Esophagus squamous epithelium (tissue), 5 donors: ENCODE data around the gene OR52W1. TPM values are rescaled to one million over a fixed set of nuclear protein-coding genes. Genes with fewer than 3 reads are reported as not detected.

Experiments used
- DNase-seq: peaks from one replicate; lab custom pipeline; 2025; lab: John Stamatoyannopoulos, UW
- H3K27ac ChIP-seq, 4 donors: fragments of 200-600 bp; sonication (generic); one replicate each; pipeline ENCODE4 v1.5.1; 2016 to 2019; ENCODE audit warnings: mild to moderate bottlenecking in 1 of 4
- H3K27me3 ChIP-seq, 4 donors: fragments of 200-600 bp; sonication (generic); 1 replicate in 3 of 4; 2 replicates in 1 of 4; pipeline versions ENCODE4 v1.5.1 to v1.6.0; 2017 to 2021; ENCODE audit warnings: antibody characterized with exemption in 1 of 4
- H3K36me3 ChIP-seq, 3 donors: fragments of 200-600 bp; sonication (generic); one replicate each; pipeline ENCODE4 v1.5.1; 2016 to 2019
- H3K4me1 ChIP-seq, 3 donors: fragments of 200-600 bp; sonication (generic); one replicate each; pipeline ENCODE4 v1.5.1; 2017 to 2019
- H3K4me3 ChIP-seq, 4 donors: fragments of 200-600 bp; sonication (generic); 1 replicate in 3 of 4; 2 replicates in 1 of 4; pipeline ENCODE4 v1.5.1; 2016 to 2019; ENCODE audit warnings: mild to moderate bottlenecking in 2 of 4, moderate library complexity in 1 of 4
- H3K9me3 ChIP-seq, 3 donors: fragments of 200-600 bp; sonication (generic); one replicate each; pipeline ENCODE4 v1.5.1; 2016 to 2019
- POLR2A ChIP-seq, 4 donors: fragments of 450-650 bp; IDR thresholded peaks; one replicate each; pipeline ENCODE4 v1.6.1; 2017; ENCODE audit warnings: antibody characterized with exemption in 4 of 4, mild to moderate bottlenecking in 4 of 4, moderate library complexity in 3 of 4
- WGBS, 2 donors: methylation state at CpG; one replicate each; pipeline ENCODE4 v1.1.5; 2018; 5-methylcytosine and 5-hydroxymethylcytosine counted together
- intact Hi-C: fragments of 100-400 bp; cut with DNase I; formaldehyde crosslinking; loops from one replicate; pipeline ENCODE4 v1.15.0; 2022
- total RNA-seq, 4 donors: library from RNA; depleted of rRNA; stranded (reverse); fragments of >200 nt; gene quantifications; one replicate each; pipeline ENCODE4 v1.1.0, GENCODE V29; 2016
- TF ChIP-seq, protein P1 (sequence below), 6 experiments: fragments of 450-650 bp in 4 of 6; fragments of 200-600 bp in 2 of 6; sonication (generic) in 2 of 6; IDR thresholded peaks; one replicate each; pipeline ENCODE4 v1.5.1; 2016 to 2019; ENCODE audit warnings: antibody characterized with exemption in 6 of 6, mild to moderate bottlenecking in 4 of 6, moderate library complexity in 4 of 6
- donor health status: DM: yes; HTN: yes; CAD: no.

The OR52W1 gene, protein sequence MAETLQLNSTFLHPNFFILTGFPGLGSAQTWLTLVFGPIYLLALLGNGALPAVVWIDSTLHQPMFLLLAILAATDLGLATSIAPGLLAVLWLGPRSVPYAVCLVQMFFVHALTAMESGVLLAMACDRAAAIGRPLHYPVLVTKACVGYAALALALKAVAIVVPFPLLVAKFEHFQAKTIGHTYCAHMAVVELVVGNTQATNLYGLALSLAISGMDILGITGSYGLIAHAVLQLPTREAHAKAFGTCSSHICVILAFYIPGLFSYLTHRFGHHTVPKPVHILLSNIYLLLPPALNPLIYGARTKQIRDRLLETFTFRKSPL
- total RNA-seq: not detected

DNA sequence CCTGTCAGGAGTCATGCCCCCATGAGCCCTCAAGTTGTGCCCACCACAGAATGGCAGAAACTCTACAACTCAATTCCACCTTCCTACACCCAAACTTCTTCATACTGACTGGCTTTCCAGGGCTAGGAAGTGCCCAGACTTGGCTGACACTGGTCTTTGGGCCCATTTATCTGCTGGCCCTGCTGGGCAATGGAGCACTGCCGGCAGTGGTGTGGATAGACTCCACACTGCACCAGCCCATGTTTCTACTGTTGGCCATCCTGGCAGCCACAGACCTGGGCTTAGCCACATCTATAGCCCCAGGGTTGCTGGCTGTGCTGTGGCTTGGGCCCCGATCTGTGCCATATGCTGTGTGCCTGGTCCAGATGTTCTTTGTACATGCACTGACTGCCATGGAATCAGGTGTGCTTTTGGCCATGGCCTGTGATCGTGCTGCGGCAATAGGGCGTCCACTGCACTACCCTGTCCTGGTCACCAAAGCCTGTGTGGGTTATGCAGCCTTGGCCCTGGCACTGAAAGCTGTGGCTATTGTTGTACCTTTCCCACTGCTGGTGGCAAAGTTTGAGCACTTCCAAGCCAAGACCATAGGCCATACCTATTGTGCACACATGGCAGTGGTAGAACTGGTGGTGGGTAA is at the start of gene OR52W1:
Gene OR52W1, plus strand, starts transcription at position 51 of the 637 bp plus-strand sequence. Its CDS starts 0 bp downstream, at position 51.
- no peak within 1 kb of the TSS for H3K27ac ChIP-seq
- 86 to 100% methylated on average over 2 of the region's 5 CpGs for WGBS, 2 donors
- DNase-seq: no peak

DNA sequence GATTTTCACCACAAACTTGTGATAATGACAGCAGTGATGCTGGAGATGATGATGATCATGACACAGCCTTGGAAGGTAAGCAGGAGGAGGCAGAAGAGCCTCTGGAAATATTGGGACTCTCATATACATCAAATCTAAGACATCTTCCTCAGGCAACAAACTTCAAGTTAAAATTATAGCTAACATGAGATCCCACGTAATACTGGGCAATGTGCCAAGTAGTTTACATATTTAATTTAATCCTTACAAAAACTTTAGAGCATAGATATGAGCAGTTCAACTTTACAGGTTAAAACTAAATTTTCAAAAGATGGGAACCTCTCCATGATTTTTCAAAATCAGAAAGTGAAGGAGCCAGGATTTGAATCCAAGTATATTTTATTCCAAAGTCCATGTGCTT is 47.9 kb upstream of the OR52W1 start:
- H3K27me3 ChIP-seq: no peaks in the 10 kb centered on the region
- 0 to 12% methylated on average over 1 of the region's 1 CpG for WGBS, 2 donors
- H3K9me3 ChIP-seq: no peaks in the 10 kb centered on the region
- DNase-seq: no peak
- no peak overlapping the region for H3K4me3 ChIP-seq
- H3K36me3 ChIP-seq: no peaks in the 10 kb centered on the region
- H3K4me1 ChIP-seq: no peaks in the 10 kb centered on the region
- TF ChIP-seq, protein P1, sequence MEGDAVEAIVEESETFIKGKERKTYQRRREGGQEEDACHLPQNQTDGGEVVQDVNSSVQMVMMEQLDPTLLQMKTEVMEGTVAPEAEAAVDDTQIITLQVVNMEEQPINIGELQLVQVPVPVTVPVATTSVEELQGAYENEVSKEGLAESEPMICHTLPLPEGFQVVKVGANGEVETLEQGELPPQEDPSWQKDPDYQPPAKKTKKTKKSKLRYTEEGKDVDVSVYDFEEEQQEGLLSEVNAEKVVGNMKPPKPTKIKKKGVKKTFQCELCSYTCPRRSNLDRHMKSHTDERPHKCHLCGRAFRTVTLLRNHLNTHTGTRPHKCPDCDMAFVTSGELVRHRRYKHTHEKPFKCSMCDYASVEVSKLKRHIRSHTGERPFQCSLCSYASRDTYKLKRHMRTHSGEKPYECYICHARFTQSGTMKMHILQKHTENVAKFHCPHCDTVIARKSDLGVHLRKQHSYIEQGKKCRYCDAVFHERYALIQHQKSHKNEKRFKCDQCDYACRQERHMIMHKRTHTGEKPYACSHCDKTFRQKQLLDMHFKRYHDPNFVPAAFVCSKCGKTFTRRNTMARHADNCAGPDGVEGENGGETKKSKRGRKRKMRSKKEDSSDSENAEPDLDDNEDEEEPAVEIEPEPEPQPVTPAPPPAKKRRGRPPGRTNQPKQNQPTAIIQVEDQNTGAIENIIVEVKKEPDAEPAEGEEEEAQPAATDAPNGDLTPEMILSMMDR (IDR thresholded peaks at IDR 0.05): no peak
- TF ChIP-seq POLR2A (IDR thresholded peaks at IDR 0.05): no peak
- H3K27ac ChIP-seq: no peak overlapping the region
- intact Hi-C loops: no loop called here

More for the DNA sequence above, at the start of gene OR52W1:
- Histone ChIP-seq H3K36me3 (peaks cover 0 to 4% (median 0%) of the 10 kb centered on the region in 3 donors), H3K4me1 (no peaks in the 10 kb centered on the region), H3K27me3 (no peaks in the 10 kb centered on the region), H3K4me3 (no peak within 1 kb of the TSS), H3K9me3 (no peaks in the 10 kb centered on the region)
- intact Hi-C loops: no loop called here
- TF ChIP-seq, protein P1 (IDR thresholded peaks at IDR 0.05): no peak
- TF ChIP-seq POLR2A (IDR thresholded peaks at IDR 0.05): no peak

DNA sequence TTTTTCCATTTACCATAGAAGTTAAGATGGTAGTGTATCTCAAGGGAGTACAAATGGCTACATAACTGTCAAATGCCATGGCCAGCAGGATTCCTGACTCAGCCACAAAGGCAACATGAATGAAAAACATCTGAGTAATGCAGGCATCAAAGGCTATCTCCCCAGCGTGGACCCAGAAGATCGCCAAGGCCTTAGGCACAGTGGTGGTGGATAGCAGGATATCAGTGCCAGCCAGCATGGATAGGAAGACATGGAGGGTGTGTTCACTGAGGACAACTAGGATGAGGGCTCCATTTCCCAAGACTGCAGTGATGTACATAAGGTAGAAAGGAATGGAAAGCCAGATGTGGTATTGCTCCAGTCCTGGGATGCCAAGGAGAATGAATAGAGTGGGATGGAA is 46.9 kb upstream of the OR52W1 start:
- no peak for DNase-seq
- Histone ChIP-seq H3K36me3 (no peaks in the 10 kb centered on the region), H3K9me3 (no peaks in the 10 kb centered on the region), H3K27me3 (no peaks in the 10 kb centered on the region), H3K27ac (no peak overlapping the region), H3K4me1 (no peaks in the 10 kb centered on the region), H3K4me3 (no peak overlapping the region)
- intact Hi-C loops: no loop called here
- TF ChIP-seq, protein P1 (IDR thresholded peaks at IDR 0.05): no peak
- TF ChIP-seq POLR2A (IDR thresholded peaks at IDR 0.05): no peak
- 92 to 93% methylated on average over 2 of the region's 2 CpGs for WGBS, 2 donors

DNA sequence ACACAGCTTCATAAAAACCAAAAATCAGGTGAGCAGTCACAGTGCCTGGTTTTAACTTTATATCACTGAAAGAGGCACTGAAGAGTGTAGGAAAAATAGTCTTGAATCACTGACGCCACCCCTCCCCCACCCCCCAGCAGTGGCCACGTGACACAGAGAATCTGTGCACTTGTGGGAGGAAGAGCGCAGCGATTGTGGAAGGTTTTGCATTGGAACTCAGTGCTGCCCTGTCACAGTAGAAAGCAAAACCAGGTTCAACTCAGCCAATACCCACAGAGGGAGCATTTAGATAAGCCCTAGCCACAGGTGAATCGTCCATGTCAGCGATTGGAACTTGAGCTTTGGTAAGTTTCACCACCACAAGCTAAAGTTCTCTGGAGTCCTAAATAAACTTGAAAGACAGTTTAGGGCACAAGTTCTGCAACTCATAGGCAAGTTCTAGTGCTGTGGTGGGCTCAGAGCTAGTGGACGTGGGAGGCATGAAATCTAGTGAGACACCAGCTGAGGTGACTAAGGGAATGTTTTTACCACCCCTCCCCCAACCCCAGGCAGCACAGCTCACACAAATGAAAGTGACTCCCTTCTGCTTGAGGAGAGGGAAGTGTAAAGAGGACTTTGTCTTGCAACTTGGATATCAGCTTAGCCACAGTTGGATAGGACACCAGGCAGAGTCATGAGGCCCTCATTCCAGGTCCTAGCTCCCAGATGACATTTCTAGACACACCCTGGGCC is 42.2 kb upstream of the OR52W1 start:
- intact Hi-C loops: no loop called here
- no peaks in the 10 kb centered on the region for H3K4me1 ChIP-seq
- no peaks in the 10 kb centered on the region for H3K27me3 ChIP-seq
- H3K4me3 ChIP-seq: no peak overlapping the region
- no peak for DNase-seq
- no peak for TF ChIP-seq POLR2A (IDR thresholded peaks at IDR 0.05)
- TF ChIP-seq, protein P1 (IDR thresholded peaks at IDR 0.05): no peak
- no peak overlapping the region for H3K27ac ChIP-seq
- H3K36me3 ChIP-seq: no peaks in the 10 kb centered on the region
- 73 to 83% methylated on average over 7 of the region's 7 CpGs for WGBS, 2 donors
- H3K9me3 ChIP-seq: no peaks in the 10 kb centered on the region

DNA sequence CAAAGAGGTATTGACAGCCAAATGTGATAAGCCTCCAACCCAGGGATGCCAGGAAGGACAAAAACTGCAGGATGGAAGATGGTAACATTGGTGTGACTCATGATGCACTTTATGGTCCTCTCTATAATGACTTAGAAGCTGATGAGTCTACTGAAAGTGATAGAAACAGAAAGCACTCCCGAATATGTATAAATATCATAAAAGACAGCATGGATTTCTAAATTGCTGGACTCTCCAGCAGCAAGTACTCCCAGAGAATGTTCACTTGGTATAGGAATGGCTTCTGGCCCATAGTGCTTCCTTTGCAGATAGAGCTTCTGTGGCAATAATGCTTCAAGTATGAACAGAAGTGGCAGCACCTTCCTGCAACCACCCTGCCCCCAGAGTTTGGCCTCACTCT is 28.8 kb upstream of the OR52W1 start, which contains the start of gene OR52B2:
Gene OR52B2, minus strand, starts transcription at position 101 of the 400 bp plus-strand sequence. Its CDS starts 0 bp downstream, at position 101.
- no peaks in the 10 kb centered on the region for H3K9me3 ChIP-seq
- no peak within 1 kb of the TSS for H3K4me3 ChIP-seq
- DNase-seq: no peak
- H3K27me3 ChIP-seq: no peaks in the 10 kb centered on the region
- intact Hi-C loops: no loop called here
- TF ChIP-seq POLR2A (IDR thresholded peaks at IDR 0.05): no peak
- TF ChIP-seq, protein P1 (IDR thresholded peaks at IDR 0.05): no peak
- H3K4me1 ChIP-seq: no peaks in the 10 kb centered on the region
- 53 to 63% methylated on average over 1 of the region's 1 CpG for WGBS, 2 donors
- H3K27ac ChIP-seq: no peak within 1 kb of the TSS
- no peaks in the 10 kb centered on the region for H3K36me3 ChIP-seq
